B cell (primary cell): ENCODE measurements around the gene ATP9A.

Experiments used
- CTCF ChIP-seq: fragments of 200-600 bp; IDR thresholded peaks from one replicate; pipeline ENCODE4 v1.8.0; 2022; ENCODE audit warnings: antibody characterized with exemption, mild to moderate bottlenecking
- EZH2 ChIP-seq: IDR thresholded peaks from 2 replicates; pipeline ENCODE4 v1.6.1; 2012; ENCODE audit warnings: borderline replicate concordance, low read depth, mild to moderate bottlenecking, moderate library complexity, low read length; ENCODE audit not compliant: insufficient read depth, poor library complexity, severe bottlenecking

GRCh38 chr20:51597389-51598231 lies 170.6 kb downstream of the ATP9A start:
- TF ChIP-seq CTCF (no peak), EZH2 (no peak)
